ENCODE results near the gene TFAP2E.

Gene TFAP2E

DNA sequence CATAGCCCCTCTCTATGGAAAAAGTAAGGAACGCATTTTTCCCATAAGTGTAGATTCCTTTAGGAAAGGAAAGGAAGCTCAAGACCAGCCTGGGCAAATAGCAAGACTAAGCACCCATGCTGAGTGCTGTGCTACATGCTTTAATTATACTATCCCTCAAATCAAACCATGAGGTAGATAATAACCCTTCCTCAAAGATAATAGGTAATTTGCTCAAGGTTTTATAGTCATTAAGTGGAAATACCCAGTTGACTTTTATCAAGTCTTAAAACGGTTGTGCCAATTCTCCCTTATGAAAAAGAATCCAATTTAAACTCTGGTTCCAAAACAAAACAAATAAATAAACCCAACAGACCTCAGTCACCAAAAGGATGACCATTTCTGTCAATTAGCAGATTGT, 19.3 kb upstream of the TFAP2E start:
- TF ChIP-seq, protein P1, sequence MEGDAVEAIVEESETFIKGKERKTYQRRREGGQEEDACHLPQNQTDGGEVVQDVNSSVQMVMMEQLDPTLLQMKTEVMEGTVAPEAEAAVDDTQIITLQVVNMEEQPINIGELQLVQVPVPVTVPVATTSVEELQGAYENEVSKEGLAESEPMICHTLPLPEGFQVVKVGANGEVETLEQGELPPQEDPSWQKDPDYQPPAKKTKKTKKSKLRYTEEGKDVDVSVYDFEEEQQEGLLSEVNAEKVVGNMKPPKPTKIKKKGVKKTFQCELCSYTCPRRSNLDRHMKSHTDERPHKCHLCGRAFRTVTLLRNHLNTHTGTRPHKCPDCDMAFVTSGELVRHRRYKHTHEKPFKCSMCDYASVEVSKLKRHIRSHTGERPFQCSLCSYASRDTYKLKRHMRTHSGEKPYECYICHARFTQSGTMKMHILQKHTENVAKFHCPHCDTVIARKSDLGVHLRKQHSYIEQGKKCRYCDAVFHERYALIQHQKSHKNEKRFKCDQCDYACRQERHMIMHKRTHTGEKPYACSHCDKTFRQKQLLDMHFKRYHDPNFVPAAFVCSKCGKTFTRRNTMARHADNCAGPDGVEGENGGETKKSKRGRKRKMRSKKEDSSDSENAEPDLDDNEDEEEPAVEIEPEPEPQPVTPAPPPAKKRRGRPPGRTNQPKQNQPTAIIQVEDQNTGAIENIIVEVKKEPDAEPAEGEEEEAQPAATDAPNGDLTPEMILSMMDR (IDR thresholded peaks at IDR 0.05), result no peak

- TF ChIP-seq, protein P1 (IDR thresholded peaks at IDR 0.05), result no peak
These were observed 18.6 kb upstream of the TFAP2E start for GRCh38 chr1:35554266-35555211.

- TF ChIP-seq, protein P1 (IDR thresholded peaks at IDR 0.05), result no peak
These were observed 17.9 kb upstream of the TFAP2E start for GRCh38 chr1:35555212-35555584.

GRCh38 chr1:35555601-35556477, 17.3 kb upstream of the TFAP2E start:
- TF ChIP-seq, protein P1 (IDR thresholded peaks at IDR 0.05), result no peak

DNA sequence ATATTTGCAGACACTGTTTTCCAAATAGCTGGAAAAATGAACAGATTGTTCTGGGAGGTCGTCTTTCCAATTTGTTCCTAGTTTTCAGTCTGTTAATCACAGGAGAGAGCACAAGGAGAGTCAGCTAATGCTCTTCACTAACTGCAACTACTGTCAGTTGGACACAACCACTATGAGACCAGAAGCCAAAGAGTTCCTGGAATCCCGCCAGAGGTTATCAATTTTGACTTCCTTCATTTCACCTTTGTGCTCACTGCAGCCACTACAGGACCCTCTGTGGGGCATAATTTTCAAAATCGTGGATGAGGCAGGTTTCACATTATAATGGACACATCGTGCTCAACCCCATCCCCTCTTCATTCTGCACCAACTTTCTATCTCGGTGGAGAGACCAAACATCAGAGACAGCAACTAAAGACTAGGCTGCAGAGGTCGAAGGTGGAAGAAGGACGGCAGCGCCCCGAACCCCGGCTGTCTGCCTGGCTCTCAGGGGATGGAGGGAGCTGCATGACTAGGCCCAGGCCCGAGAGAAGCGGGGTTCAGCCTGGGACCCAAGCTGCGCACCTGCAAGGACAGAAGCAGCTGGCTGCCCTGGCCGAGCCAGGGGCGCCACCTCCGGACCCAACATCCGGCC, 16.5 kb upstream of the TFAP2E start:
- TF ChIP-seq, protein P1 (IDR thresholded peaks at IDR 0.05), result no peak

DNA sequence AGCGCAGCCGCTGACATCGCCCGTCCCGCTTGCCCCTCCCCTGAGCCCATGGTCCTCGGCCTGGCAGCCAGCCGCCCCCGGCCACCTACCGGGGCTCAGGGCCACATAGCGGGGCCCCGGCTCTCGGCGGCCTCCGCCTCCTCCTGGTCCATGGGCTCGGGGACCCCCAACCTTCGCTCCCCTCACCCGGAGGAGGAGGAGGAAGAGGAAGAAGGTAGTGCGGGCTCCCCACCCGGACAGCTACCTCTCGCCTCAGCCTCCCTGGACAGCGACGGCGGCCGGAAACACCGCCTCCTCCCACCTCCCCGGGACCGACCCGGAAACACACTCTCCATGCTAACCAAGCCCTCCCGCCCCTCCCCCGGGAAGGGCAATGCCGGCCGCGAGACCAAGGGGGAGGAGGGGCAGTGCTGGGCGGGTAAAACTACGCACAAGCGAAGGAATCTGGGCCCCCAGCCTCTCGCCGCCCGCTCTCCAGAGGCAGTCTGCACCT, 15.9 kb upstream of the TFAP2E start, which contains the start of gene KIAA0319L:
Gene KIAA0319L, minus strand, starts transcription at position 286 of the 493 bp plus-strand sequence. CDS start 2,912 bp downstream, outside the sequence.
- TF ChIP-seq, protein P1 (IDR thresholded peaks at IDR 0.05), result no peak
